A549 (cell line): ENCODE results near the gene IL2RA. TPM values are rescaled to one million over a fixed set of nuclear protein-coding genes. Genes with fewer than 3 reads are reported as not detected.

Source experiments
- ATAC-seq, 2 experiments: fragments of 200-7000 bp in 1 of 2; fragments of >200 bp in 1 of 2; cut with Nextera tagmentation in 1 of 2; cut with Tn5 transposase in 1 of 2; 3 replicates each; pipeline versions ENCODE4 v1.8.0 to v1.9.1; 2018 to 2020; ENCODE audit warnings: mild to moderate bottlenecking in 1 of 2, moderate library complexity in 1 of 2
- CTCF ChIA-PET: fragments of 300-600 bp; sonication (Branson Sonifier 250); formaldehyde crosslinking; extraction: SDS; loops from one replicate; lab custom pipeline; 2021; ENCODE audit warnings: antibody characterized with exemption, inconsistent platforms; lab: Yijun Ruan, JAX
- POLR2A ChIA-PET: fragments of 350-600 bp; formaldehyde crosslinking; extraction: SDS; loops from one replicate; lab custom pipeline; 2021; ENCODE audit warnings: antibody characterized with exemption, inconsistent platforms; lab: Yijun Ruan, JAX
- DNase-seq, 2 experiments: peaks; one replicate each; pipeline versions ENCODE4 v3.0.0 to v3.0.0-alpha.2; 2011 to 2016; ENCODE audit warnings: low read depth in 1 of 2, low spot score in 1 of 2
- FAIRE-seq: peaks from 2 replicates; lab custom pipeline; 2011; peaks lifted over from hg19 to GRCh38; lab: Jason Lieb, UNC
- H3K27ac ChIP-seq, 2 experiments: fragments of >200 bp; sonication (Bioruptor Twin); formaldehyde crosslinking; 3 replicates each; pipeline ENCODE4 v1.5.1; 2016 to 2017
- H3K4me1 ChIP-seq: fragments of >200 bp; sonication (Bioruptor Twin); formaldehyde crosslinking; 3 replicates; pipeline ENCODE4 v1.6.1; 2016
- H3K4me2 ChIP-seq: fragments of >200 bp; sonication (Bioruptor Twin); formaldehyde crosslinking; 3 replicates; pipeline ENCODE4 v1.6.1; 2016
- H3K4me3 ChIP-seq: fragments of >200 bp; sonication (Bioruptor Twin); formaldehyde crosslinking; 3 replicates; pipeline ENCODE4 v1.5.1; 2016
- H3K9me3 ChIP-seq: fragments of >200 bp; sonication (Bioruptor Twin); formaldehyde crosslinking; 3 replicates; pipeline ENCODE4 v1.6.1; 2016
- ATOH8 ChIP-seq: fragments of 250-450 bp; sonication (Bioruptor Pico); IDR thresholded peaks from 2 replicates; pipeline ENCODE4 v1.5.0; 2020; ENCODE audit warnings: low read depth, mild to moderate bottlenecking, moderate library complexity
- BHLHE40 ChIP-seq: IDR thresholded peaks from 2 replicates; pipeline ENCODE4 v1.6.1; 2012; ENCODE audit warnings: low read depth, low read length, inconsistent platforms
- CHD2 ChIP-seq: fragments of 150-350 bp; IDR thresholded peaks from 2 replicates; pipeline ENCODE4 v1.6.1; 2014; ENCODE audit warnings: low read length; ENCODE audit not compliant: partially characterized antibody
- EHF ChIP-seq: fragments of 250-450 bp; sonication (Bioruptor Pico); IDR thresholded peaks from 2 replicates; pipeline ENCODE4 v1.5.0; 2020; ENCODE audit warnings: mild to moderate bottlenecking
- HDAC2 ChIP-seq: fragments of 200-600 bp; sonication (generic); IDR thresholded peaks from 2 replicates; pipeline ENCODE4 v1.6.1; 2016
- HES2 ChIP-seq: fragments of >200 bp; sonication (Bioruptor Twin); formaldehyde crosslinking; IDR thresholded peaks from 2 replicates; pipeline ENCODE4 v1.6.1; 2016
- HEYL ChIP-seq: fragments of 250-450 bp; sonication (Bioruptor Pico); IDR thresholded peaks from 2 replicates; pipeline ENCODE4 v1.8.0; 2021; ENCODE audit warnings: mild to moderate bottlenecking, moderate library complexity
- HMGXB4 ChIP-seq: fragments of 250-450 bp; sonication (Bioruptor Pico); IDR thresholded peaks from 2 replicates; pipeline ENCODE4 v1.5.0; 2021; ENCODE audit warnings: mild to moderate bottlenecking, moderate library complexity, borderline replicate concordance
- JUN ChIP-seq, 2 experiments: fragments of >200 bp; sonication (Bioruptor Twin); formaldehyde crosslinking; IDR thresholded peaks; 2 replicates in 1 of 2; 3 replicates in 1 of 2; pipeline ENCODE4 v1.6.1; 2016 to 2017
- MAZ ChIP-seq: fragments of 150-350 bp; IDR thresholded peaks from 2 replicates; pipeline ENCODE4 v1.6.1; 2014; ENCODE audit warnings: antibody characterized with exemption, low read depth, low read length, borderline replicate concordance
- MYC ChIP-seq: IDR thresholded peaks from 2 replicates; pipeline ENCODE4 v1.6.1; 2012; ENCODE audit warnings: mild to moderate bottlenecking, inconsistent platforms, low read length, improper control_type of control experiment, borderline replicate concordance
- NPAS2 ChIP-seq: fragments of 250-450 bp; sonication (Bioruptor Pico); IDR thresholded peaks from 2 replicates; pipeline ENCODE4 v1.8.0; 2022; ENCODE audit warnings: mild to moderate bottlenecking, moderate library complexity, borderline replicate concordance
- POLR2AphosphoS2 ChIP-seq: conservative IDR thresholded peaks from 2 replicates; pipeline ENCODE4 v1.6.1; 2012; ENCODE audit warnings: low read length, improper control_type of control experiment, inconsistent platforms
- RAD21 ChIP-seq, 2 experiments: fragments of >200 bp in 1 of 2; sonication (Bioruptor Twin) in 1 of 2; formaldehyde crosslinking in 1 of 2; IDR thresholded peaks in 1 of 2; conservative IDR thresholded peaks in 1 of 2; 2 replicates in 1 of 2; 3 replicates in 1 of 2; pipeline ENCODE4 v1.6.1; 2012 to 2018; ENCODE audit warnings: inconsistent platforms in 1 of 2
- RARB ChIP-seq: fragments of 250-450 bp; sonication (Bioruptor Pico); IDR thresholded peaks from 2 replicates; pipeline ENCODE4 v1.8.0; 2021; ENCODE audit warnings: mild to moderate bottlenecking, moderate library complexity
- REST ChIP-seq: fragments of 200-600 bp; sonication (generic); IDR thresholded peaks from 2 replicates; pipeline ENCODE4 v1.6.1; 2016; ENCODE audit warnings: antibody characterized with exemption, mild to moderate bottlenecking, moderate library complexity
- SMC3 ChIP-seq: fragments of >200 bp; sonication (Bioruptor Twin); formaldehyde crosslinking; IDR thresholded peaks from 3 replicates; pipeline ENCODE4 v1.6.1; 2018; ENCODE audit warnings: inconsistent platforms
- TP53 ChIP-seq: fragments of 250-450 bp; sonication (Bioruptor Pico); IDR thresholded peaks from 2 replicates; pipeline ENCODE4 v1.5.0; 2021; ENCODE audit warnings: mild to moderate bottlenecking, moderate library complexity
- USF2 ChIP-seq: fragments of 450-650 bp; IDR thresholded peaks from 2 replicates; pipeline ENCODE4 v1.6.1; 2014; ENCODE audit warnings: antibody characterized with exemption
- WGBS: methylation state at CpG from one replicate; pipeline ENCODE4 v1.1.6; 2017; ENCODE audit errors: missing lambda C conversion rate; 5-methylcytosine and 5-hydroxymethylcytosine counted together
- polyA plus RNA-seq, 4 experiments: library from polyadenylated mRNA; depleted of rRNA in 3 of 4; stranded (reverse); fragments of >200 nt; fragmentation: RNase III in 1 of 4; extraction: RNeasy Plus Mini Kit Qiagen cat#74134 plus additional on column Dnase treatment in 1 of 4; gene quantifications; 2 replicates in 3 of 4; 3 replicates in 1 of 4; pipeline ENCODE4 v1.2.3, GENCODE V29; 2011 to 2017

Gene IL2RA
- polyA plus RNA-seq, 2 of the 4 experiments (the other 2 are of a cell fraction) = not detected

GRCh38 chr10:6022660-6023059 is 39.5 kb downstream of the IL2RA start:
- ATAC-seq = no peak
- no peak for TF ChIP-seq HEYL (CRISPR knock-in tag)
- no peak for TF ChIP-seq ATOH8 (CRISPR knock-in tag)
- no peak for TF ChIP-seq BHLHE40
- no peak for TF ChIP-seq NPAS2 (CRISPR knock-in tag)
- TF ChIP-seq JUN (IDR thresholded peaks at IDR 0.05) = no peak
- TF ChIP-seq MYC = no peak
- no peak for TF ChIP-seq HES2
- TF ChIP-seq CHD2 = no peak
- TF ChIP-seq HDAC2 = no peak
- no peak for TF ChIP-seq MAZ
- TF ChIP-seq HMGXB4 (CRISPR knock-in tag) = no peak
- TF ChIP-seq TP53 (CRISPR knock-in tag) = no peak
- TF ChIP-seq RARB (CRISPR knock-in tag) = no peak
- TF ChIP-seq RAD21 (conservative IDR thresholded peaks at IDR 0.05 in 1 of 2, IDR thresholded peaks at IDR 0.05 in 1 of 2) = no peak
- TF ChIP-seq SMC3 = no peak
- TF ChIP-seq, all 56 proteins: peak for 0
- no peak for FAIRE-seq
- no peak for DNase-seq
- ChIA-PET CTCF (interaction anchor here (0.7 to 1.6 kb wide), 3 partner anchors 9 to 11 kb away, joined by 3 to 11 read pairs (median 3); no protein-coding TSS in a partner anchor), POLR2A (no interaction called here)
- Histone ChIP-seq H3K27ac (no peak overlapping the region), H3K9me3 (no peaks in the 10 kb centered on the region), H3K4me2 (no peak overlapping the region), H3K4me3 (no peak overlapping the region), H3K4me1 (no peaks in the 10 kb centered on the region)
- 23% methylated on average over 3 of the region's 3 CpGs for WGBS

GRCh38 chr10:6020826-6021225 is 41.3 kb downstream of the IL2RA start:
- CTCF ChIA-PET = no interaction called here
- ATAC-seq (no peak), DNase-seq (no peak), FAIRE-seq (no peak)
- no peak overlapping the region for H3K4me3 ChIP-seq
- no peak for TF ChIP-seq MAZ
- no peak for TF ChIP-seq HES2
- no peak for TF ChIP-seq MYC
- TF ChIP-seq USF2 = no peak
- no peak for TF ChIP-seq POLR2AphosphoS2
- TF ChIP-seq REST = no peak
- no peak for TF ChIP-seq BHLHE40
- no peak for TF ChIP-seq RARB (CRISPR knock-in tag)
- no peak for TF ChIP-seq EHF
- POLR2A ChIA-PET = no interaction called here
- no peak overlapping the region for H3K4me2 ChIP-seq
- no peak overlapping the region for H3K27ac ChIP-seq
- no peaks in the 10 kb centered on the region for H3K9me3 ChIP-seq
- WGBS = 57% methylated on average over 9 of the region's 9 CpGs
- no peaks in the 10 kb centered on the region for H3K4me1 ChIP-seq
